Right atrium auricular region (tissue), 2 donors: ENCODE results near the gene RAE1. TPM values are rescaled to one million over a fixed set of nuclear protein-coding genes. Genes with fewer than 3 reads are reported as not detected.
"Not testable (repeated sequence)": the region's sequence is repeated elsewhere in the genome, so short reads cannot be mapped to it uniquely, and the experiment has no call there.

Experiments used
- DNase-seq: peaks from one replicate; pipeline ENCODE4 v3.0.0-alpha.2; 2019; ENCODE audit warnings: low spot score
- H3K27ac ChIP-seq, 2 donors: fragments of 200-600 bp; sonication (generic); 1 replicate in 1 of 2; 2 replicates in 1 of 2; pipeline ENCODE4 v1.5.1; 2016 to 2019
- H3K27me3 ChIP-seq, 2 donors: fragments of 200-600 bp; sonication (generic); one replicate each; pipeline versions ENCODE4 v1.5.1 to v1.6.0; 2017 to 2019
- H3K36me3 ChIP-seq: fragments of 200-600 bp; sonication (generic); one replicate; pipeline ENCODE4 v1.5.1; 2016
- H3K4me1 ChIP-seq, 2 donors: fragments of 200-600 bp; sonication (generic); one replicate each; pipeline versions ENCODE4 v1.5.1 to v1.6.0; 2017 to 2019
- H3K4me3 ChIP-seq, 2 donors: fragments of 200-600 bp; sonication (generic); 1 replicate in 1 of 2; 2 replicates in 1 of 2; pipeline ENCODE4 v1.5.1; 2017 to 2019; ENCODE audit warnings: mild to moderate bottlenecking in 1 of 2, moderate library complexity in 1 of 2
- H3K9me3 ChIP-seq, 2 donors: fragments of 200-600 bp; sonication (generic); one replicate each; pipeline ENCODE4 v1.5.1; 2019
- total RNA-seq, 2 donors: library from RNA; depleted of rRNA; stranded (reverse); fragments of >200 nt; gene quantifications; one replicate each; pipeline ENCODE4 v1.1.0, GENCODE V29; 2016
- TF ChIP-seq, protein P1 (sequence below), 2 donors: fragments of 200-600 bp; sonication (generic); IDR thresholded peaks; one replicate each; pipeline ENCODE4 v1.5.1; 2019; ENCODE audit warnings: antibody characterized with exemption in 2 of 2

Gene RAE1
- total RNA-seq, 2 donors from 2014 or later: 11.6 to 11.8 TPM

- H3K27ac ChIP-seq: no peak overlapping the region
- H3K9me3 ChIP-seq: no peaks in the 10 kb centered on the region
- no peak overlapping the region for H3K4me3 ChIP-seq
- TF ChIP-seq, protein P1, sequence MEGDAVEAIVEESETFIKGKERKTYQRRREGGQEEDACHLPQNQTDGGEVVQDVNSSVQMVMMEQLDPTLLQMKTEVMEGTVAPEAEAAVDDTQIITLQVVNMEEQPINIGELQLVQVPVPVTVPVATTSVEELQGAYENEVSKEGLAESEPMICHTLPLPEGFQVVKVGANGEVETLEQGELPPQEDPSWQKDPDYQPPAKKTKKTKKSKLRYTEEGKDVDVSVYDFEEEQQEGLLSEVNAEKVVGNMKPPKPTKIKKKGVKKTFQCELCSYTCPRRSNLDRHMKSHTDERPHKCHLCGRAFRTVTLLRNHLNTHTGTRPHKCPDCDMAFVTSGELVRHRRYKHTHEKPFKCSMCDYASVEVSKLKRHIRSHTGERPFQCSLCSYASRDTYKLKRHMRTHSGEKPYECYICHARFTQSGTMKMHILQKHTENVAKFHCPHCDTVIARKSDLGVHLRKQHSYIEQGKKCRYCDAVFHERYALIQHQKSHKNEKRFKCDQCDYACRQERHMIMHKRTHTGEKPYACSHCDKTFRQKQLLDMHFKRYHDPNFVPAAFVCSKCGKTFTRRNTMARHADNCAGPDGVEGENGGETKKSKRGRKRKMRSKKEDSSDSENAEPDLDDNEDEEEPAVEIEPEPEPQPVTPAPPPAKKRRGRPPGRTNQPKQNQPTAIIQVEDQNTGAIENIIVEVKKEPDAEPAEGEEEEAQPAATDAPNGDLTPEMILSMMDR (IDR thresholded peaks at IDR 0.05): no peak
- DNase-seq: no peak
- H3K36me3 ChIP-seq: no peaks in the 10 kb centered on the region
- H3K4me1 ChIP-seq: no peaks in the 10 kb centered on the region
- no peaks in the 10 kb centered on the region for H3K27me3 ChIP-seq
These were observed 8.2 kb upstream of the RAE1 start for GRCh38 chr20:57342829-57343228.

- peak; percentile 80 for DNase-seq
- Histone ChIP-seq H3K27ac (no peak overlapping the region), H3K36me3 (no peaks in the 10 kb centered on the region), H3K27me3 (no peaks in the 10 kb centered on the region), H3K9me3 (no peaks in the 10 kb centered on the region), H3K4me3 (no peak overlapping the region), H3K4me1 (no peaks in the 10 kb centered on the region)
- TF ChIP-seq, protein P1 (IDR thresholded peaks at IDR 0.05): peak; percentile 62 to 84
These were observed 4.6 kb upstream of the RAE1 start for GRCh38 chr20:57346477-57346876.

GRCh38 chr20:57347393-57347792 is 3.7 kb upstream of the RAE1 start:
- no peak for DNase-seq
- Histone ChIP-seq H3K27me3 (no peaks in the 10 kb centered on the region), H3K27ac (no peak overlapping the region), H3K36me3 (no peaks in the 10 kb centered on the region), H3K9me3 (no peaks in the 10 kb centered on the region), H3K4me1 (peaks cover 0 to 9% of the 10 kb centered on the region in 2 donors), H3K4me3 (no peak overlapping the region)
- TF ChIP-seq, protein P1 (IDR thresholded peaks at IDR 0.05): no peak

GRCh38 chr20:57348200-57348921 is 2.7 kb upstream of the RAE1 start:
- not testable (repeated sequence) for H3K4me3 ChIP-seq, DNase-seq, H3K36me3 ChIP-seq, H3K27me3 ChIP-seq, H3K9me3 ChIP-seq, H3K27ac ChIP-seq
- H3K4me1 ChIP-seq: peaks cover 0 to 13% of the 10 kb centered on the region in 2 donors

GRCh38 chr20:57348922-57349574 is 2.0 kb upstream of the RAE1 start:
- not testable (repeated sequence) for H3K36me3 ChIP-seq, H3K4me3 ChIP-seq, H3K27ac ChIP-seq, DNase-seq, H3K27me3 ChIP-seq, H3K9me3 ChIP-seq
- H3K4me1 ChIP-seq: peaks cover 0 to 13% of the 10 kb centered on the region in 2 donors

DNA sequence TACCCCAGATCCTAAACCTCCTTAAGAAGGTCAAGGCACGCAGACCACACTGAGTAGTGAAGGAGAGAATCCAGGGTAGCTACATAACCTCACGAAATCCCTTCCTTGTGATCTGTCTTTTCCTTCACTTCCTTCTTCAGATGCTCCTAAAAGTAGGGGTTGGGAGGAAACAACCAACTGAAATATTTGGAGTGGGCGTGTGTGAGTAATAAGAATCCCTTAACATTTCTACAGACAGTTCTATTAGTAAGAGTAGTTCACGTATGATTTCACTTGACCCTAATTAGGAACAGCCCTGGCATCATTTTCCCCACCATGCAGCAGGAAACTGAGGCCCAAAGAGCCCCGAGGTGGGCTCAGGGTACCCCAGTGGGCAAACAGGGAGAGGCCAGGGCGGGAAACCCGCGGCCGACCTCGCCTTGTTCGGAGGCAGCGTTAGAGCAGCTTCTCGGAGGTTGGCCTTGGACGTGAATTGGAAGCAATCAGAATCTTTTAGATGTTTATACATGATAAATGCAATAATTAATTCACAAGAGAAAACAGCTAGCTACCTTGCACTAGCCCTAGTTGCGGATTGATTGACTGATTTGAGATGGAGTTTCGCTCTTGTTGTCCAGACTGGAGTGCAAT is 859 bp upstream of the RAE1 start:
- Histone ChIP-seq H3K4me3 (no peak overlapping the region), H3K27ac (no peak overlapping the region), H3K9me3 (no peaks in the 10 kb centered on the region), H3K4me1 (peaks cover 0 to 13% of the 10 kb centered on the region in 2 donors), H3K36me3 (no peaks in the 10 kb centered on the region), H3K27me3 (no peaks in the 10 kb centered on the region)
- TF ChIP-seq, protein P1 (IDR thresholded peaks at IDR 0.05): no peak
- no peak for DNase-seq

GRCh38 chr20:57350726-57351041 is 371 bp upstream of the RAE1 start:
- Histone ChIP-seq H3K4me3 (peak overlapping the region; percentile 79 to 85), H3K27ac (peak overlapping the region; percentile 82 to 87), H3K4me1 (peaks cover 0 to 13% of the 10 kb centered on the region in 2 donors)
- H3K36me3 ChIP-seq, DNase-seq, H3K9me3 ChIP-seq, H3K27me3 ChIP-seq: not testable (repeated sequence)
